HG02970 (cell line): ENCODE measurements around the gene HS6ST2.

Experiments
- ATAC-seq: cut with Tn5 transposase; IDR thresholded peaks from one replicate; pipeline ENCODE4 v1.9.1; 2021; ENCODE audit warnings: mild to moderate bottlenecking, moderate library complexity, moderate number of reproducible peaks; ENCODE audit not compliant: unreplicated experiment, low FRiP score

The HS6ST2 gene

GRCh38 chrX:132634521-132634920, 323.9 kb downstream of the HS6ST2 start:
- ATAC-seq: no peak

GRCh38 chrX:132631579-132632232, 326.7 kb downstream of the HS6ST2 start:
- ATAC-seq: no peak

GRCh38 chrX:132624466-132624865, 334.0 kb downstream of the HS6ST2 start:
- ATAC-seq: no peak

- no peak for ATAC-seq
Observed at GRCh38 chrX:132623942-132624341, 334.5 kb downstream of the HS6ST2 start.

GRCh38 chrX:132623300-132623699, 335.1 kb downstream of the HS6ST2 start:
- ATAC-seq: no peak

- ATAC-seq: no peak
Observed at GRCh38 chrX:132622130-132622529, 336.3 kb downstream of the HS6ST2 start.

- ATAC-seq: no peak
Observed at GRCh38 chrX:132618810-132619209, 339.6 kb downstream of the HS6ST2 start.

- ATAC-seq: no peak
Observed at GRCh38 chrX:132615391-132616131, 342.9 kb downstream of the HS6ST2 start.

GRCh38 chrX:132614297-132614696, 344.1 kb downstream of the HS6ST2 start:
- ATAC-seq: no peak

GRCh38 chrX:132613801-132614200, 344.6 kb downstream of the HS6ST2 start:
- no peak for ATAC-seq

- no peak for ATAC-seq
Observed at GRCh38 chrX:132612821-132613564, 345.4 kb downstream of the HS6ST2 start.

- ATAC-seq: no peak
Observed at GRCh38 chrX:132610536-132610935, 347.9 kb downstream of the HS6ST2 start.

GRCh38 chrX:132609362-132609848, 349.0 kb downstream of the HS6ST2 start:
- no peak for ATAC-seq

- ATAC-seq: no peak
Observed at GRCh38 chrX:132603700-132604286, 354.6 kb downstream of the HS6ST2 start.

- no peak for ATAC-seq
Observed at GRCh38 chrX:132602701-132603100, 355.7 kb downstream of the HS6ST2 start.

GRCh38 chrX:132594999-132595398, 363.4 kb downstream of the HS6ST2 start:
- no peak for ATAC-seq

- ATAC-seq: no peak
Observed at GRCh38 chrX:132594129-132594528, 364.3 kb downstream of the HS6ST2 start.

GRCh38 chrX:132592880-132593279, 365.5 kb downstream of the HS6ST2 start:
- ATAC-seq: no peak

GRCh38 chrX:132591719-132592275, 366.6 kb downstream of the HS6ST2 start:
- no peak for ATAC-seq

- ATAC-seq: no peak
Observed at GRCh38 chrX:132590350-132591026, 367.9 kb downstream of the HS6ST2 start.
